HCT116 (cell line): ENCODE results near the gene CWC22.

Experiments used
- CEBPB ChIP-seq: IDR thresholded peaks from 2 replicates; pipeline ENCODE4 v1.6.1; 2012; ENCODE audit warnings: low read depth
- CTCF ChIP-seq, 3 experiments: fragments of 200-600 bp in 1 of 3; sonication (generic) in 1 of 3; IDR thresholded peaks in 2 of 3; conservative IDR thresholded peaks in 1 of 3; 2 replicates each; pipeline ENCODE4 v1.5.1; 2012 to 2017; ENCODE audit warnings: low read depth in 2 of 3, low read length in 2 of 3, antibody characterized with exemption in 1 of 3, borderline replicate concordance in 1 of 3, control low read depth in 1 of 3, mild to moderate bottlenecking in 1 of 3, mixed read lengths in 1 of 3, mixed run types in 1 of 3, moderate library complexity in 1 of 3; ENCODE audit not compliant: insufficient read depth in 1 of 3
- ELF1 ChIP-seq: IDR thresholded peaks from 2 replicates; pipeline ENCODE4 v1.6.1; 2012; ENCODE audit warnings: low read depth, borderline replicate concordance
- EZH2 ChIP-seq: fragments of 200-600 bp; sonication (generic); IDR thresholded peaks from 2 replicates; pipeline ENCODE4 v1.6.1; 2017; ENCODE audit warnings: antibody characterized with exemption, mixed run types
- EZH2phosphoT487 ChIP-seq: fragments of 200-600 bp; IDR thresholded peaks from 2 replicates; pipeline ENCODE4 v1.6.1; 2018; ENCODE audit warnings: antibody characterized with exemption, borderline replicate concordance
- FOSL1 ChIP-seq: IDR thresholded peaks from 2 replicates; pipeline ENCODE4 v1.6.1; 2012; ENCODE audit warnings: low read depth
- JUND ChIP-seq: IDR thresholded peaks from 2 replicates; pipeline ENCODE4 v1.6.1; 2012
- POLR2A ChIP-seq: IDR thresholded peaks from 2 replicates; pipeline ENCODE4 v1.7.0; 2011; ENCODE audit warnings: borderline replicate concordance; ENCODE audit not compliant: insufficient read depth, insufficient read length; ENCODE audit errors: extremely low read depth
- POLR2AphosphoS5 ChIP-seq: IDR thresholded peaks from 2 replicates; pipeline ENCODE4 v1.6.1; 2011; ENCODE audit warnings: mild to moderate bottlenecking, low read depth, low read length, moderate library complexity
- RAD21 ChIP-seq: IDR thresholded peaks from 2 replicates; pipeline ENCODE4 v1.6.1; 2012; ENCODE audit warnings: low read depth, mild to moderate bottlenecking
- REST ChIP-seq: IDR thresholded peaks from 2 replicates; pipeline ENCODE4 v1.6.1; 2012; ENCODE audit warnings: low read depth
- SRF ChIP-seq: IDR thresholded peaks from 2 replicates; pipeline ENCODE4 v1.6.1; 2012; ENCODE audit warnings: low read depth
- ZFX ChIP-seq: fragments of 450-650 bp; IDR thresholded peaks from 2 replicates; pipeline ENCODE4 v1.6.1; 2017
- ZNF274 ChIP-seq: fragments of 200-500 bp; sonication (Bioruptor generic); IDR thresholded peaks from 2 replicates; pipeline ENCODE4 v1.6.1; 2014; ENCODE audit warnings: mild to moderate bottlenecking, low read depth, low read length, inconsistent platforms

- no peak for TF ChIP-seq POLR2A
- no peak for TF ChIP-seq CTCF (IDR thresholded peaks at IDR 0.05 in 2 of 3, conservative IDR thresholded peaks at IDR 0.05 in 1 of 3; ENCODE audit: borderline replicate concordance in 1 of 3, insufficient read depth in 1 of 3, low read depth in 2 of 3, low read length in 2 of 3)
- TF ChIP-seq CEBPB: no peak
- TF ChIP-seq REST: no peak
- no peak for TF ChIP-seq FOSL1
- TF ChIP-seq EZH2: no peak
- no peak for TF ChIP-seq JUND
- no peak for TF ChIP-seq ZFX
- no peak for TF ChIP-seq EZH2phosphoT487
- TF ChIP-seq SRF: no peak
- no peak for TF ChIP-seq RAD21
- TF ChIP-seq POLR2AphosphoS5: no peak
- no peak for TF ChIP-seq ZNF274
- no peak for TF ChIP-seq ELF1
These were observed 93.3 kb downstream of the CWC22 start for GRCh38 chr2:179913809-179914208.
